Urinary bladder (tissue), 4 donors: ENCODE results near the gene RPTOR. TPM values are rescaled to one million over a fixed set of nuclear protein-coding genes. Genes with fewer than 3 reads are reported as not detected.
"Not testable (repeated sequence)": the region's sequence is repeated elsewhere in the genome, so short reads cannot be mapped to it uniquely, and the experiment has no call there.

ENCODE experiments used
- DNase-seq: peaks from one replicate; pipeline ENCODE4 v3.0.0-alpha.2; 2015; ENCODE audit errors: extremely low spot score
- H3K27ac ChIP-seq: one replicate; pipeline ENCODE4 v1.5.1; 2013; ENCODE audit warnings: low read depth, mild to moderate bottlenecking, moderate library complexity
- H3K36me3 ChIP-seq: one replicate; pipeline ENCODE4 v1.6.1; 2013; ENCODE audit warnings: mild to moderate bottlenecking, moderate library complexity; ENCODE audit not compliant: insufficient read depth
- H3K4me1 ChIP-seq: one replicate; pipeline ENCODE4 v1.6.1; 2013; ENCODE audit warnings: mild to moderate bottlenecking, moderate library complexity; ENCODE audit not compliant: insufficient read depth
- H3K4me3 ChIP-seq: one replicate; pipeline ENCODE4 v1.5.1; 2013; ENCODE audit warnings: low read depth, low read length
- WGBS: extraction: QIAGEN DNeasy Blood & Tissue Kit; methylation state at CpG from one replicate; pipeline ENCODE4 v1.1.7; 2013; 5-methylcytosine and 5-hydroxymethylcytosine counted together
- polyA plus RNA-seq: library from polyadenylated mRNA; stranded (reverse); fragments of 200-250 nt; gene quantifications from one replicate; pipeline ENCODE4 v1.2.3, GENCODE V29; 2013
- total RNA-seq: library from RNA; depleted of rRNA; stranded (reverse); fragments of >200 nt; gene quantifications from one replicate; pipeline ENCODE4 v1.2.3, GENCODE V29; 2014
- donor health status: healthy with polysubstance abuse.
- donor health status: healthy.

Gene RPTOR
- total and polyA plus RNA-seq, 2 donors = 23.5 to 54.1 TPM

GRCh38 chr17:80520810-80521455, 23.7 kb upstream of the RPTOR start:
- WGBS = 42% methylated on average over 10 of the region's 10 CpGs
- no peaks in the 10 kb centered on the region for H3K36me3 ChIP-seq

GRCh38 chr17:80523054-80523744, 21.4 kb upstream of the RPTOR start:
- WGBS = 84% methylated on average over 12 of the region's 12 CpGs

More at GRCh38 chr17:80520810-80521455, 23.7 kb upstream of the RPTOR start:
- Histone ChIP-seq H3K4me1 (no peaks in the 10 kb centered on the region), H3K4me3 (no peak overlapping the region), H3K27ac (no peak overlapping the region)
- DNase-seq = no peak

GRCh38 chr17:80523956-80524712, 20.5 kb upstream of the RPTOR start:
- Histone ChIP-seq H3K36me3 (no peaks in the 10 kb centered on the region), H3K4me3 (no peak overlapping the region), H3K27ac (no peak overlapping the region), H3K4me1 (no peaks in the 10 kb centered on the region)
- DNase-seq = no peak
- WGBS = 34% methylated on average over 16 of the region's 16 CpGs

More at GRCh38 chr17:80523054-80523744, 21.4 kb upstream of the RPTOR start:
- no peaks in the 10 kb centered on the region for H3K36me3 ChIP-seq
- no peak overlapping the region for H3K4me3 ChIP-seq
- no peak overlapping the region for H3K27ac ChIP-seq
- H3K4me1 ChIP-seq = no peaks in the 10 kb centered on the region
- no peak for DNase-seq

- Histone ChIP-seq H3K27ac (no peak overlapping the region), H3K4me3 (no peak overlapping the region), H3K36me3 (no peaks in the 10 kb centered on the region), H3K4me1 (no peaks in the 10 kb centered on the region)
- no peak for DNase-seq
- 51% methylated on average over 28 of the region's 28 CpGs for WGBS
Observed at GRCh38 chr17:80526116-80526910, 18.3 kb upstream of the RPTOR start.

- Histone ChIP-seq H3K4me3 (no peak overlapping the region), H3K36me3 (no peaks in the 10 kb centered on the region)
Observed at GRCh38 chr17:80527016-80527645, 17.5 kb upstream of the RPTOR start.

GRCh38 chr17:80528536-80528935, 16.1 kb upstream of the RPTOR start:
- H3K36me3 ChIP-seq = no peaks in the 10 kb centered on the region
- no peak overlapping the region for H3K4me3 ChIP-seq
- WGBS = 32% methylated on average over 8 of the region's 8 CpGs
- no peak overlapping the region for H3K27ac ChIP-seq
- H3K4me1 ChIP-seq = no peaks in the 10 kb centered on the region
- DNase-seq = no peak

More at GRCh38 chr17:80527016-80527645, 17.5 kb upstream of the RPTOR start:
- 78% methylated on average over 21 of the region's 21 CpGs for WGBS
- no peak overlapping the region for H3K27ac ChIP-seq
- no peak for DNase-seq
- H3K4me1 ChIP-seq = no peaks in the 10 kb centered on the region

- Histone ChIP-seq H3K4me1 (no peaks in the 10 kb centered on the region), H3K4me3 (no peak overlapping the region), H3K36me3 (no peaks in the 10 kb centered on the region), H3K27ac (no peak overlapping the region)
- no peak for DNase-seq
- WGBS = 53% methylated on average over 23 of the region's 23 CpGs
Observed at GRCh38 chr17:80529104-80529903, 15.3 kb upstream of the RPTOR start.

- 73% methylated on average over 6 of the region's 6 CpGs for WGBS
- Histone ChIP-seq H3K27ac (no peak overlapping the region), H3K4me3 (no peak overlapping the region), H3K4me1 (no peaks in the 10 kb centered on the region), H3K36me3 (no peaks in the 10 kb centered on the region)
- no peak for DNase-seq
Observed at GRCh38 chr17:80529904-80530292, 14.7 kb upstream of the RPTOR start.

GRCh38 chr17:80531400-80531799, 13.2 kb upstream of the RPTOR start:
- Histone ChIP-seq H3K4me1 (no peaks in the 10 kb centered on the region), H3K4me3 (no peak overlapping the region), H3K27ac (no peak overlapping the region), H3K36me3 (no peaks in the 10 kb centered on the region)
- DNase-seq = no peak
- WGBS = 77% methylated on average over 7 of the region's 7 CpGs

- H3K4me3 ChIP-seq, H3K27ac ChIP-seq, H3K4me1 ChIP-seq, DNase-seq, H3K36me3 ChIP-seq: not testable (repeated sequence)
- WGBS = 93% methylated on average over 30 of the region's 30 CpGs
Observed at GRCh38 chr17:80537386-80537785, 7.3 kb upstream of the RPTOR start.

GRCh38 chr17:80538484-80538883, 6.2 kb upstream of the RPTOR start:
- Histone ChIP-seq H3K4me1 (no peaks in the 10 kb centered on the region), H3K27ac (no peak overlapping the region), H3K4me3 (no peak overlapping the region), H3K36me3 (no peaks in the 10 kb centered on the region)
- 74% methylated on average over 14 of the region's 14 CpGs for WGBS
- DNase-seq = no peak

GRCh38 chr17:80539022-80539641, 5.5 kb upstream of the RPTOR start:
- no peaks in the 10 kb centered on the region for H3K4me1 ChIP-seq
- no peak overlapping the region for H3K27ac ChIP-seq
- DNase-seq = no peak
- no peaks in the 10 kb centered on the region for H3K36me3 ChIP-seq
- no peak overlapping the region for H3K4me3 ChIP-seq
- 15% methylated on average over 12 of the region's 12 CpGs for WGBS
